Measurements from ENCODE around the gene GDF2.

Gene GDF2

DNA sequence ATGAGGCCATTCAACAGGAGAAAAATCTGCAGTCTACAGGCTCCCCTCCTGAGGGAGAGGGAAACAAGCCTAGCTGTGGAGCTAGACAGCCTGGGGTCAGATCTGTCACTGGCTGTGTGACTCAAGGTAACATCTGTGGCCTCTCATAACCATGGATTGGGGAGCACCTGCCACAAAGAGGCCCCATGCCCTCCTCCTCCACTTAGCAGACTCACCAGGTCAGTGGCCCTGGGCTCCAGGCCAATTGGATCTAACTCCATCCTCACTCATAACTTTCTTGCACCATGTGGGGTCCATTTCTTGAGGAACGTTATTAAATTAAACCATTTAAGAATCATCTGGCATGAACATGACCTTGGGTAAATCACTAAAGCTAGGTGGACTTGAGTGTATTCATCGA, 20.4 kb upstream of the GDF2 start:
- TF ChIP-seq, protein P1, sequence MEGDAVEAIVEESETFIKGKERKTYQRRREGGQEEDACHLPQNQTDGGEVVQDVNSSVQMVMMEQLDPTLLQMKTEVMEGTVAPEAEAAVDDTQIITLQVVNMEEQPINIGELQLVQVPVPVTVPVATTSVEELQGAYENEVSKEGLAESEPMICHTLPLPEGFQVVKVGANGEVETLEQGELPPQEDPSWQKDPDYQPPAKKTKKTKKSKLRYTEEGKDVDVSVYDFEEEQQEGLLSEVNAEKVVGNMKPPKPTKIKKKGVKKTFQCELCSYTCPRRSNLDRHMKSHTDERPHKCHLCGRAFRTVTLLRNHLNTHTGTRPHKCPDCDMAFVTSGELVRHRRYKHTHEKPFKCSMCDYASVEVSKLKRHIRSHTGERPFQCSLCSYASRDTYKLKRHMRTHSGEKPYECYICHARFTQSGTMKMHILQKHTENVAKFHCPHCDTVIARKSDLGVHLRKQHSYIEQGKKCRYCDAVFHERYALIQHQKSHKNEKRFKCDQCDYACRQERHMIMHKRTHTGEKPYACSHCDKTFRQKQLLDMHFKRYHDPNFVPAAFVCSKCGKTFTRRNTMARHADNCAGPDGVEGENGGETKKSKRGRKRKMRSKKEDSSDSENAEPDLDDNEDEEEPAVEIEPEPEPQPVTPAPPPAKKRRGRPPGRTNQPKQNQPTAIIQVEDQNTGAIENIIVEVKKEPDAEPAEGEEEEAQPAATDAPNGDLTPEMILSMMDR (IDR thresholded peaks at IDR 0.05; ENCODE audit: extremely low read depth, insufficient read depth, missing control alignments): no peak
- DNase-seq (ENCODE audit: low spot score): no peak
- in situ Hi-C loops (cut with MboI; ENCODE audit: low pct_unique_long_range_greater_than_20kb, low sequenced_read_pairs, unreplicated experiment): no loop called here

DNA sequence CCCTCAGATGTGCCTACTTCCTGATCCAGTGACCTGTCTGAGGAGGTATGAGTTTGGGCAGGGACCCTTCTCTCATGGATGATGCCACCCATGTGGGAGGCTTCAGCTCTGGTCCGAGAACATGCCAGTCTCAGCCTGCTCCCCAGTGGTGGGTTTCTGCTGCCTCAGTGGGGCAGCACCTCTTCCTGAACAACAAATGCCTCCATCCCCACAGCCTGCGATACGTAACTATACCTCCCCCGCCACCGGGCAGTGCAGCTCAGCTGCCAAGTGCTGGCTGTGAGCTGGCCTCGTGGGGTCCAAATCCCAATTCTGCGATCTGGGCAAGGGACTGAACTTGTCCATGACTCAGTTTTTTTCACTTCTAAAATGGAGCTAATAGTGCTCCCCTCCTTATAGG, 19.1 kb upstream of the GDF2 start:
- DNase-seq (ENCODE audit: low spot score): no peak
- TF ChIP-seq, protein P1 (IDR thresholded peaks at IDR 0.05; ENCODE audit: extremely low read depth, insufficient read depth, missing control alignments): no peak
- in situ Hi-C loops (cut with MboI; ENCODE audit: low pct_unique_long_range_greater_than_20kb, low sequenced_read_pairs, unreplicated experiment): no loop called here

DNA sequence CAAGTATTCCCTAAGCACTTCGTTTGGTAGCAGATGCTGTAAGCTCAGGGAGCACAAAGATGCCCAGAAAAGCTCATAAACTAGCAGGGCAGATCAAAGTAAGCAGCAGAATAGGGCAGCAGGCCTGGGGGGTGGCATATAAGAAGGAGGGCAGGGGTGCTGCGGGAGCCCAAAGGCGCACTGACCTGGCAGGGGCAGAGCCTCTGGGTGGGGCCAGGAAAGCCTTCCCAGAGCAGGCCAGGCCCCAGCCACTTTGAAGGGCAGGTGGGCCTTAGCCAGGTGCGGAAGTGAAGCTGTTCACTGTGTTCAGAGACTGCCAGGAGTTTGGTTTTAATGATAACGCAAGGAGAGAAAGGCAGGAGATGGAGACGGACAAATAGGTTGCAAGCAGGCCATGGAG, 18.4 kb upstream of the GDF2 start:
- no peak for DNase-seq (ENCODE audit: low spot score)
- TF ChIP-seq, protein P1 (IDR thresholded peaks at IDR 0.05; ENCODE audit: extremely low read depth, insufficient read depth, missing control alignments): no peak
- in situ Hi-C loops (cut with MboI; ENCODE audit: low pct_unique_long_range_greater_than_20kb, low sequenced_read_pairs, unreplicated experiment): no loop called here

DNA sequence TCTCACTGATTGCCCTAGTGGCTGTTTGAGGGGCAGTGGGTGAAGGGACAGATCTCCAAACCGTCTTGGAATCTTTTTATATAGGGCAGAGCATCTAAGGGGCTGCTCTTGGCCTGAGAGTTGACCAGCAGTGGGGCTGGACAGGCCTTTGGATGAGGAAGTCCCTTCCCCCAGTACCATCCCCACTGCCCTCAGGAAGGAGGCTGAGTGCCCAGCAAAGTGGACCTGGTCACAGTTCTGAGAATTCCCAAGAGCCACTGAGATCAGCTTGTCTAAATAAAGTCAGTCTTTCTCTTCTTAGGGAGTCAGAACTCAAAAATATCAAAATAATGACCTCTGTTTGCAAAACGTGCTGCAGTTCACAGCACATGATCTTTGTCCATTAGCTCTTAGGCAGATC, 16.7 kb upstream of the GDF2 start:
- TF ChIP-seq, protein P1 (IDR thresholded peaks at IDR 0.05; ENCODE audit: extremely low read depth, insufficient read depth, missing control alignments): no peak
- DNase-seq (ENCODE audit: low spot score): no peak
- in situ Hi-C loops (cut with MboI; ENCODE audit: low pct_unique_long_range_greater_than_20kb, low sequenced_read_pairs, unreplicated experiment): no loop called here

- in situ Hi-C loops (cut with MboI; ENCODE audit: low pct_unique_long_range_greater_than_20kb, low sequenced_read_pairs, unreplicated experiment): no loop called here
- no peak for DNase-seq (ENCODE audit: low spot score)
- TF ChIP-seq, protein P1 (IDR thresholded peaks at IDR 0.05; ENCODE audit: extremely low read depth, insufficient read depth, missing control alignments): no peak
Observed at GRCh38 chr10:47306387-47307210, 15.7 kb upstream of the GDF2 start.

DNA sequence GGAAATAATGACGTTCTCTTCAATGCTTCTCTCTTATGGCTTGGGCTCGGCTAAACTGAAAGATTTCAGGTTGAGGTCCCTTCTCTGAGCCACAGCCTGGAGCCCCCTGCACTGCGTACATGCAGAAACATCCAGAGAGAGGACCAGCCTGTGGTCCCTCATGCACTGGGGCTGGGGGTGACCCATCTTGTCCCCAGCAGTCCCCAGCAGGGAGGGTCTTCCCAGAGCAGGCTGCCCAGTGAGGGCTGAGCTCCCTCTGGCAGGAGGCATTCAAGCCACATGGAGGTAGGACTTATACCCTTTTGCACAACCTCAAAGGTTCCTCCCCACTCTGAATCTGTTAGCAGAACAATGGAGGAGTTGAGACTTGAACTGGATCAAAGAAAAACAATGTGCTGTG, 14.9 kb upstream of the GDF2 start:
- DNase-seq (ENCODE audit: low spot score): no peak
- in situ Hi-C loops (cut with MboI; ENCODE audit: low pct_unique_long_range_greater_than_20kb, low sequenced_read_pairs, unreplicated experiment): no loop called here
- TF ChIP-seq, protein P1 (IDR thresholded peaks at IDR 0.05; ENCODE audit: extremely low read depth, insufficient read depth, missing control alignments): no peak
